Measurements from ENCODE around the gene PARD3.

PARD3 gene

DNA sequence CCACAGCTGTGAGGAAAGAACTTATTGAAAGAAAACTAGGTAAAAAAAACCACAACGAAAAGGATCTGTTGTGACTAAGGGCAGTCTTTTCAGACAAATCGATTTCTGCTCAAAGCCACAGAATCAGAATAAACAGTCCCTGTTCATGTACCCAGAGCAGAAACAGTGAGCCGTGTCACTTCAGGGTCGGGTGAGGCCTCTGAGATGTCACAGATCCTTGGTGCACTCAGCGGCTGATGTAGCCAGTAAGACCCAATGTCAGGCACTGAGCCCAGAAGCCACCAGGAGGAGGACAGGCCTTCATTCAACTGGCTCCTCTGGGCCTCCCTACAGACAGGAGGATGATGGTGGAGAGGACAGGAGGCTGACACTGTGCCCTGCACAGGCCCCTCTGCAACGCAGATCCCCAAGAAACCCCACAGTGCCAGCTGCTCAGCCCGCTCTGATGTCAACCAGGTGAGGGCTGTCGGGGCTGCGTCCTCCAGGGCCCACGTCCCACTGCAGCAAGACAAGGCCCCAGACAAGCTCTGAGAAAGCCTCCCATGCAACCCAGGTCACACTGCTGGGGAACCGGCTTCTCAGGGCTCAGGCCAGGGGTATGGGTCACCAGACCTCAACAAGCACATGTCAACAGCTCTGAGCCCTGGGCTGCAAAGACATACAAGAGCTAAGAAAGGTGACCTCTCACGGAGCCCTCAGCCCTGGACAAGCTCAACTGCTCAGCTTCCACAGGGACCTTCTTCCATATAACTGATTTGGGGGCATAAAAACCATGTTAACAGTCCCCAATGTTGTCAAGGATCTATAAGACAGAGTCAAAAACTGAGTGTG, 190.6 kb downstream of the PARD3 start:
- no peak for DNase-seq (ENCODE audit: low read depth in 2 of 2)

DNA sequence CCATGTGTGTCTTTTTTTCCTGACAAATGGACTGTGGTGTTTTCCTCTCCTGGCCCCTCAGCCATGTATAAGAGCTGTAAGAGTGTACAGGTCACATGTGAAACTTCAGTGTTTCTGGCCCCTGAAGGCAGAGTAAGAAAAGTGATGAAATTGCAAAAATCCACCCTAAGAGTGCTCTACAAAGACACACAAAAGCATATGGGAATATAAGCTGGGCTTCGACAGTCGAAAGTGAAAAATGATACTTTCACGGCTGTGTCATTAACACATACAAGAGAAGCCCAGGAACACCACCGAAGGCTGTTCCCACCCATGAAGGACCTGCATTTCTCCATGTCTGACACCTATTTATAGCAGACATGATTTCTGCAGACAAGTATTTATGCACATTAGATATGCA, 192.2 kb downstream of the PARD3 start:
- DNase-seq (ENCODE audit: low read depth in 2 of 2): no peak

DNA sequence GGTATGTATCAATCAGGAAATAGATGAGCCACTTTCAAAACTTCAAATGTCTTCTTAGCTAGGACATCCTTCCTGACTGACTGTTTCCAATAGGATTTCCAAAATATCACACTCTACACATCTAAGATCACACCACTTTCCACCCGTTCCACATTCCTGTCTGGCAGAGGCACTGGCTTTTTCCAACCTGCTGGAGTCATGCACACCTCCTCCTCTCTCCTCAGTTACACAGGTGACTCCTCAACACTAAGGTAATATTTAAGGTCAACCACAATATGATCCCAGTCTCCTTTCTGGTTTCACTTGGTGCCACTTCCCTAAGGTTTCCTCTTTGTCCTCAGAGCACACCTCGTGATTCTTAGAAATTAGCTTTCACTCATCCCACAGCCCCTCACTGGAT, 196.5 kb downstream of the PARD3 start:
- DNase-seq (ENCODE audit: low read depth in 2 of 2): no peak

DNA sequence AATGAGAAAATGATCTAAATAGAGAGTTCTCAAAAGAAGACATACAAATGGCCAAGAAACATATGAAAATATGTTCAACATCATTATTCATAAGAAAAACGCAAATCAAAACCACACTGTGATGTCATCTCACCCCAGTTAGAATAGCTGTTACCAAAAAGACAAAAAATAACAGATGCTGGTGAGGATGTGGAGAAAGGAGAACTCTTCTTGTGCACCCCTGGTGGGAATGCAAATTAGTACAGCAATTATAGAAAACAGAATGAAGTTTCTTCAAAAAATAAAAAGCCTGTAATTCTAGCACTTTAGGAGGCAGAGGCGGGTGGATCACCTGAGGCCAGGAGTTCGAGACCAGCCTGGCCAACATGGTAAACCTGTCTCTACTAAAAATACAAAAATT, 199.3 kb downstream of the PARD3 start:
- DNase-seq (ENCODE audit: low read depth in 2 of 2): no peak

DNA sequence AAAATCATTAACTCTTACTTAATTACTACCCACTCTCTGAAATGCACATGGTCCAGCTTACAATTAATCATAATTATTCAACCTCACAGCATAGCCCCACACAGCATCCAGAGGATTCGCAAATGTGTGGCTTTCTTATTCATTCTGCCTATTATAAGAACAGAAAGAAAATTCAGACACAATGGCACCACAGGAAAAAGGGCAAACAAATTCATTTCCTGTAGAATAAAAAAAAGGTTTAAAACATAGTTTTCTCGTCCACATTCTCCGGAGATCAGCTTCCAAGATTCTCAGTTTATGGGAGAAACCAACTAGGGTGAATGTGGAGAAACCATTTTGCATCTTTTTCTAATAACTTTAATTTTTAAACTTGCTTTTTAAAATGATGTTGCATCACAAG, 201.6 kb downstream of the PARD3 start:
- no peak for DNase-seq (ENCODE audit: low read depth in 2 of 2)

DNA sequence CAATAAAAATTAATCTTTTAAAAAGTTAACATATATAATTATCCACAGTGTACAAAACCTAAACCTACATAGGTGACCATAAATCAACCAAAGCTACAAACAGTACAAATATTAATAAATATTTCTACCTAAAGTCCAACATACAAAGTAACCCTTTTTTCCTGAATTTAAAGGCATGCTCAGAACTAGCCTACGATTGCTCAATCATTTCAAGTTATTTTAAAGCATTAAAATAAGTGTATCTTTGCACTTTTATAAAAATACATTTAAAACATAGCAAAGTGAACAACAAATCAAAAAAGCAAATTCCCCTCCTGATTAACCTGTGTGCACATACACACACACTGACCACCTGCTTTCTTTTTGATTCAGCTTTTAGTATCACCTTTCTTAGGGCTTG, 202.2 kb downstream of the PARD3 start:
- DNase-seq (ENCODE audit: low read depth in 2 of 2): no peak

DNA sequence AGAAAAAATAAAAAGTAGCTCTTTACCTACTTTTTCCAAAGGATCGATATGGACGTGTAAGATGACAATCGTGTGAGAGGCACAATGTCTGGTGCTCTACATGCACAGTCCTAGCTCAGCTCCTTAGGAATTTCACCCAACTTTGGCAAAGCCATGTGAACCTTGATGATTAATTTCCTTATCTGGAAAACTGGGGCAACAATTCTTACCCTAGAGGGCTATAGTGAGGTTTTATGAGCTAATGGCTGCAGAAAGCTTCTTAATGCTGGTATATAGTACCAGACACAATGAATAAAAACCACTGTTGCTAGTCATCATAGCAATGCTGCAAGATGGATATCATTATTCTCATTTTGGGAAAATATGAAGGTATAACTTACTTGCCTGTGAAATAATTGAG, 202.7 kb downstream of the PARD3 start:
- no peak for DNase-seq (ENCODE audit: low read depth in 2 of 2)

DNA sequence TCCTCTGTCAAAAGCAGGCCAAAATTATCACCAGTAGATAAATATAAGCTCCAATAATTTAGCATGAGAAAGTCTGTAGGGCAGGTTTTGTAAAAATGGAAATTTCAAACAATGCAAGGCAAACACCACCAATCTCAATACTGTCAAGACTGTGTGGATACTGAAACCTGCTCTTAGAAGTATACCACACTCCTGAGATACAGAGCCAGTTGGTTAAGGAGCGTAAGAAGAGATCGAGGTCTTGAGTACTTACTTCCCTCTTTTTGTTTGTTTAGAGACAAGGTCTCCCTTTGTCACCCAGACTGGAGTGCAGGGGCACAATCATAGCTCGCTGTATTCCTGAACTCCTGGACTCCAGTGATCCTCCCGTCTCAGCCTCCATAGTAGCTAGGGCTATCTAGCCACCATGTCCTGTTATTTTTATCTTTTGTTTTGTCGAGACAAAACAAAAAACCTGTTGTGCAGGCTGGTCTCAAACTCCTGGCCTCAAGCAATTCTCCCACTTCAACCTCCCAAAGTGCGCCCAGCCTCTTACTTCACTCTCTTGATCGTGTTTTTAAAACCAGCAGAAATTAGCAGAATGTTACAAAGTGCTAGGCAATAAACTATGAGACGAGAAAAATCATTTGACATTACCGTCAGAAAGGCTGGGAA, 205.7 kb downstream of the PARD3 start:
- no peak for DNase-seq (ENCODE audit: low read depth in 2 of 2)

DNA sequence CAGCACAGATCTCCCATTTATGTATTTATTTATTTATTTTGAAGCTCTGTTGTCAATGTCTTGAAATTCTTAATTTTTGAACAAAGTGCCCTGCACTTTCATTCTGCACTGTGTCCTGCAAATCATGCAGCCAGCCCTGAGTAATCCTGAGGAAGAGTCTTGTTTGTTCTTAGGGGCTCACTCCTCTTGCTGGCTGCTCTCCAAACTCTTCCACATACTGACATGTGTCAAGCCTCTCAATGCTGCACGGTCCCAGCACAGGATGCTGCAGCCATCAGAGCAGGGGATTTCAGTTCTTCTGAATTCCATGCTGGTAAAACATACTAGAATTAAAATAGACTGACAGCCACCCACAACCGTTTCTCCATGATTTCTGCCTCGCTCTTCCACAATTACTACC, 207.2 kb downstream of the PARD3 start:
- DNase-seq (ENCODE audit: low read depth in 2 of 2): no peak

DNA sequence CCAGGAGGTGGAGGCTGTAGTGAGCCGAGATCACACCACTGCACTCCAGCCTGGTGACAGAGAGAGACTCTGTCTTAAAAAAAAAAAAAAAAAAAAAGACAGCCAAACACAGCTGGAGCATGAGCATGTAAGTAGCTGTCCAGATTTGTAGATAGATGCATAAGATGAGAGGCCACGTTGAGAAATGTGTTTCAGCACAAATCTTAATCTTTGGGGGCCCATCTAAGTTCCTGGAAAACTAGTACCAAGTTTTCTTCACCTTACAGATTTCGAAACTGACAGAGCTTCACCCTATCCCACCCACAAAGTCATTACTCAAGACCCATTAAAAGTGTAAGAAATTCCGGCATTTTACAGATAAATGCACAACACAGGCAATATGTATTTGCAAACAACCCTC, 208.2 kb downstream of the PARD3 start:
- DNase-seq (ENCODE audit: low read depth in 2 of 2): no peak

DNA sequence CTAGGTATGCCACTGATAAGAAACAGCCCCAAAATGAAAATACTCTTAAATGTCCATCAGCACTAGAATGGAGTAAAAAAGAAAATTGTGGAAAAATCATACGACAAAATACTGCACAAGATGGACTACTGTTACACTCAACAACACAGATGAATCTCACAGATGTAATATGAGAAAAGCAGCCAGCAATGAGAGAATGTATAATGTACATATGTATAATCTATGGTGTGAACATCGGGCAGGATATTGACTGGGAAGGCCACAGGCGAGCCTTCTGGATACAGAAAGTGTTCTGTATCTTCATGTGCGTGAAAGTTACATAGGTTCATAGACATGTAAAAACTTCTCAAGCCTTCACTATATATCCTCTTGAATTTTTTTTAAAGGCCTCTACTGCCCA, 212.6 kb downstream of the PARD3 start:
- DNase-seq (ENCODE audit: low read depth in 2 of 2): no peak

DNA sequence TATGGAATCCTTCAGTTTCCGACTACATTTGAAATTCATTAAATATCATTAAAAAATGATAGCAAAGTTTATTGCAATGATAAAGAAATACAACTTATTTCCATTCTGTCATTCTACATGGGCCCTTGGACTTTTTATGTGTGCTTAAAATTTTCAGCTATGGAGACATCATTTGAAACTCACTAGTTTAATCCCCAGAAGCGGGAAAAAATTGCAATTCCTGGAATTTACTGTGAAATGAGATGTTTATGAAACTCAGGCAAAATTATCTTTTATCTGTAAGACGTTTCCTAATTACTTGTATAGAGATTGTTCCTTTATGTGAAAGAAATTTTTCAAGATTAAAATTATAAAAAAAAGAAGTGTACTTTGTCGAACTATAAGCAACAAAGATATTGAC, 213.4 kb downstream of the PARD3 start:
- no peak for DNase-seq (ENCODE audit: low read depth in 2 of 2)

DNA sequence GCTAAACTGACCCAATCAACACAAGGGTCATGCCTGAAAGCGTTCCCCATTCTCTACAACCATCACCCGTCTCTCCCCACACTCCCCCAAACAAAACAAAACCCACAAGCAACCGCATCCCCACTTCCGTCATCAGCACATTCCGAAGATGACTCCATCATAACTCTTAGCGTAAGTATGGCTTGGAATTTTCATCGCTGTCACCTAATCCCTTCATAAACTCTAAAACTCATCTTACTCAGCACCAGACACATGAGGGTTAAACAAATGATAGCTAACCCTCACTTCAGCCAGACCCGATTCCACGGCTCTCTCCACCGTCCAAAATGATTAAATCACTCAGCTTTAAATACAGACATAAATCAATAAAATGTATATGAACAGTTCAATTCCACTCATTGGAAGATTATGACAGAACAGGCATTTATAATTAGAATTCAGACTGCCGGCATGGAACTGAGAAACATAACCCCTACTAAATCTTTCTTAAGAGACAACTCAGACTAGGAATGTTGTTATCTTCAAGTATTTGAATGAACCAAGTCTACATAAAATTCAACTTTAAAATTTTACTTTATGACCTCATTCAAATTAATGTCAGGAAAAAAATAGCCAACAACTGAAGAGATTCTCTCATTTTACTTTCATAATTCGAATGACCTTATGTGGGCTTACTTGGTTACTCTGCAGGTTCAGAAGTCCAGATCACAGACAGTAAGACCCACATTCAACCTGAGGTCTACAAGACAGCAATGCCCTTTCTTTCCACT, 215.9 kb downstream of the PARD3 start:
- no peak for DNase-seq (ENCODE audit: low read depth in 2 of 2)

DNA sequence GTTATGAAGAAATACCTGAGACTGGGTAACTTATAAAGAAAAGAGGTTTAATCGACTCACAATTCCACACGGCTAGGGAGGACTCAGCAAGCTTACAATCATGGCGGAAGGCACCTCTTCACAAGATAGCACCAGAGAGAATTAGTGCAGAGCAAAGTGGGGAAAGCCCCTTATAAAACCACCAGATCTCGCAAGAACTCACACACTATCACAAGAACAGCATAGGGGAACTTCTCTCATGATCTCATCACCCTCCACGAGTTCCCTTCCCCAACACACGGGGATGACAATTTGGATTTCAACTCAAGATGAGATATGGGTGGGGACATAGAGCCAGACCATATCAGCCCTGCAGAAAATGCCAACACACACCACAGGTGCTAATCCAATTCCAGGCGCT, 218.7 kb downstream of the PARD3 start:
- no peak for DNase-seq (ENCODE audit: low read depth in 2 of 2)

DNA sequence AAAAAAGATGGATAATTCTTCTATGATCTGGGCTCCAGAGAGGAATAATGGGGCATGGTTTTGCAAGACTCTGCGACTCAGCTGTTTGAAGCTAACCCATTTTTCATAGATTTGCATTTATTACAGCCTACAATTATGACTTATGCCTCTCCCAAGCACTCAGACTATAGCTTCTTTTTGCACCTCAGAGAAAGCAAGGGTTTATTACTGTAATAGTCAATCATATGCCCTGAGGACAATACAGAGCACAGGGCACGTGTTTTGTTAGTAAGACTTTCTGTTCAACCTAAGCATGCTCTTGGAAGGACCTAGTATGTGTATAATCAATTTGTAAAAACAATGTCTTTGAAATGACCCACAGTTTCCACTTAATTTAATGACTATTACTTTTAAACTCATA, 221.2 kb downstream of the PARD3 start:
- DNase-seq (ENCODE audit: low read depth in 2 of 2): no peak

DNA sequence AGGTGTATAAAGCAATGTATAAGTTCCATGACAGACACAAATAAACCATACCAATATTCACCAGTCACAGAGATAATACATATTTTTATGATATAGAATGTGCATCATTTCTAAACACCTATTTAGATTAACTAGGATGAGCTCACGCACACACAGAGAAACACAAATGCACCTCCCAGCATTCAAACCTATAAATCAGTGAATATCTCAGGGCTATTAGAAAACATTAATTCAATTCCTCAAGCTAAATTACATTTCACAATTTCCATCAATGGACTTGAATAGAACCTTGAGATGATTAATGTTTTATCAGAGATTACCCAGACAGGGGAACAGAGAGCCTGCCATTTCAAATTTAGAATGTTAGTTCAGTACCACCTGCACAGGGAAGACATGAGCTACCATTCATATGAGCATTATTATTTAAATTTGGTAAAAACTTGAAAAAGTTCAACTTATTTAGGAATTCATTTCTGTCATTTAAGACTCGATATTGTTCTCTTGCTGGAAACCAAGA, 221.7 kb downstream of the PARD3 start:
- no peak for DNase-seq (ENCODE audit: low read depth in 2 of 2)

DNA sequence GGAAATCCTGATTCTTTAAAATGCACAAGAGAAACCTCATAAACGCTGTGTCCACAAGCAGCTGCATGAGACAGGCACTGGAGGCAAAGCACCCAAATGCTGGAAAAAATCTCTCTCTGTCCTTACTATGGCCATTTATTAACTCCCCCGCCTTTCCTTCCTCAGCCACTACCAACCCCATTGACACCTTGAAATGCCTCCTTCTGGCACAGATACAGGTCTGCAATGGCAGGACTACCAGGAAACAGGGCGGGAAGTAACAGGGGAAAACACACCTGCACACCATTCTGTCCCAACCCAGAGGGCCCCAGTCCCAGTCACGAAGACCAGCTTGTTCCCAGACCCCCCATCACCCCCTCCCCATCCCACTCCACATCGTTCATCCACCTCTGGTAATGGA, 224.3 kb downstream of the PARD3 start:
- no peak for DNase-seq (ENCODE audit: low read depth in 2 of 2)

DNA sequence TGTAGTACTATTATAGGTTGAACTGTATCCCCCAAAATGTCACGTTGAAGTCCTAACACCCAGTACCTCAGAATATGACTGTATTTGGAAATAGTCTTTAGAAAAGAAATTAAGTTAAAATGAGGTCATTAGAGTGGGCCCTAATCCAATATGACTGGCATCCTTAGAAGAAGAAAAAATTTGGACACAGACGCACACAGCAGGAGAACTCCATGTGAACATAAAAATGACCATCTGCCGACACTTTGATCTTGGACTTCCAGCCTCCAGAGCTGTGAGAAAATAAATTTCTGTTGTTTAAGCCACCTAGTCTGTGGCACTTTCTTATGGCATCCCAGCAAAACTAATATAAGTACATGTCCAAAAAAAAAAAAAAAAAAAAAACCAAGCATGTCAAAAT, 225.8 kb downstream of the PARD3 start:
- DNase-seq (ENCODE audit: low read depth in 2 of 2): no peak

DNA sequence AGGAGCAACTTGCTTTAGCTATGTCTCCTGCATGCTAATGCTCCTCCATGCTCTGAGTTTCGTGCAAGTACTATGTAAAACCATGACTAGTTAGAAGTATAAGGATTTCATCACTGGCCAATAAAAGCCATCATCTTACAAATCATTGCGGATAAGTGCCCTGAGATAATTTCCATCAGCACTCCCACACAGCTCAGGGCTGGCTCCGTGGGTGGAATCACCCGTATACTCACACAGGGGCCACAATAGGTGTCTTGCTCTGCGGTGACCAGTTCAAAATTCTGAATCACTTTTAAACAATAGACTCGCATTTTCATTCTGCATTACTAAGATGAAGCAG, 227.4 kb downstream of the PARD3 start:
- DNase-seq (ENCODE audit: low read depth in 2 of 2): no peak

DNA sequence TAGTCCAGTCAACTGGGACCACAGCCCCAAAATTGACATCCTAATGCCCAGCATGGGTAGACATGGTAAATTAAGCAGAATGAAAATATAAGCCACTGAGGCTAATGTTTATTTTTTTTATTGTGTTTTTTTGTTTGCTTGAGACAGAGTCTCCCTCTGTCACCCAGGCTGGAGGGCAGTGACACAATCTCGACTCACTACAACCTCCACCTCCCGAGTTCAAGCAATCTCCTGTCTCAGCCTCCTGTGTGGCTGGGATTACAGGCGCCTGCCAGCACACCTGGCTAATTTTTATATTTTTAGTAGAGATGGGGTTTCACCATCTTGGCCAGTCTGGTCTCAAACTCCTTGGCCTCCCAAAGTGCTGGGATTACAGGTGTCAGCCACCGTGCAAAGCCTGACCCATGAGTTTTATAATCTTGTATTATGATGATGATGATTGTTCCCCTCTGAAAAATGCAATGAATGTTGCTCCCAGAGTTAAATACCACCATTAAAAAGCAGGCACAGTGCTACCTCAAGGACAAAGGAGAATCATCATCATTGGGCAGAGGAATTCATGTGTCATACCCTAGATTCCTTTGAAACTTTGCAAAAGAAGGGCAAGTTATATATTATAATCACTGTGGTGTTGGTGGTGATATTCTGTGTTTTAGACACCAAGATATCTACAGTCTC, 228.0 kb downstream of the PARD3 start:
- no peak for DNase-seq (ENCODE audit: low read depth in 2 of 2)

DNA sequence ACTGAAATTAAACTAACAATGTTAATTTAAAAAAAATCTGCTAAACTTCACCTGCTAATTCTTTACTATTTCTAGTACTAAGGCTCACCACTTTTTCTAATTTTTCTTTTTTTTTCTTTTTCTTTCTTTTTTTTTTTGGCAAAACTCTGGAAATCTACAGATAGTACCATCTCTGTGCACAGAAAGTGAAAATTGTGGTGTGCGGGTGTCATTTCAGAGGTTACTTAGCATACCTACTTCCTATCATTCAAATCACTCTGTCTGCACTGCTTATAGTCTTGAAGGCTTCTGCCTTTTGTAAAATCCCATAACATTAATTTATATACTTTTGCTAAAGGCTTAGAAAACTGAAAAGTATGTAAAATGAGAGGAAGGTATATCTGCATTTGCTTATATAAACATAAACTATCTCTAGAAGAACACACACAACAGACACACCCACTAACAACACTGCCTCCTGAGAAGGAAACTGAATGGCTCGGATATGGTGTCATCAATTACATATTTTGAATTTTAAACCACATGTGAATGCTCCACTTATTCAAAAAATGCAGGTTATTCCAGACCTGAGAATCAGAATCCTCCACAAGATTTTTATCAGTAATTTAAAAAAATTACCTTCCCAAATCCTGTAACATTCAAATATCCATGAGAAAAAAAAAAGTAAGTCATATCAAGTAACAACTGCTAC, 229.5 kb downstream of the PARD3 start:
- no peak for DNase-seq (ENCODE audit: low read depth in 2 of 2)

DNA sequence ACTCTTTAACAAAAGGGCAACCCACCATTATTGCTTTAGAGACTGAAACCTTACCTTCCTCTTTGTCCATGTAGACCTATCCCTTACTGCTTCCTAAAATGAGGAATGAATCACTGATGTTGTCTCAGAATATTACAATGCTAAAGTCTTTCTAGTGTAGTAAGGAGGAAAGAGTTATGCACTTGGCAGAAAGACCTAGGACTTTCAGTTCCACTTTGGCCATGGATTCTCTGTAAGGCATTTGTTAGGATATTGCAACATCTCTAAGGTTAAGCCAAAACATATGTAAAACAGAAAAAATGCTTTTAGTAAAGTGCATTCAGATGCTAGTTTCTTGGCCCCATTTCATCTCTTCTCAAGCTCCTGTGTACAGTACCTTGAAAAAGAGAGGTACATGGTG, 230.9 kb downstream of the PARD3 start:
- peak; percentile 88 for DNase-seq (ENCODE audit: low read depth in 2 of 2)

Data from fibroblast of skin of left biceps (primary cell).